ENCODE data around the gene ANGPTL5. TPM values are rescaled to one million over a fixed set of nuclear protein-coding genes. Genes with fewer than 3 reads are reported as not detected.
A peak's percentile ranks its signal among the peaks of the same experiment; 100 is the strongest.
"Not testable (repeated sequence)": the region's sequence is repeated elsewhere in the genome, so short reads cannot be mapped to it uniquely, and the experiment has no call there.

Gene ANGPTL5
- under 1 TPM in 1 of 3 donors, not detected in 2; 0.11 TPM for polyA plus RNA-seq (ENCODE audit: insufficient read length in 3 of 3)

GRCh38 chr11:101916422-101916821 is at the start of gene ANGPTL5:
Gene ANGPTL5 (minus strand): TSS chr11:101916522. CDS start chr11:101907909, 8,613 bp downstream.
- DNase-seq (ENCODE audit: low read depth in 3 of 3, low spot score in 2 of 3) = no peak

DNA sequence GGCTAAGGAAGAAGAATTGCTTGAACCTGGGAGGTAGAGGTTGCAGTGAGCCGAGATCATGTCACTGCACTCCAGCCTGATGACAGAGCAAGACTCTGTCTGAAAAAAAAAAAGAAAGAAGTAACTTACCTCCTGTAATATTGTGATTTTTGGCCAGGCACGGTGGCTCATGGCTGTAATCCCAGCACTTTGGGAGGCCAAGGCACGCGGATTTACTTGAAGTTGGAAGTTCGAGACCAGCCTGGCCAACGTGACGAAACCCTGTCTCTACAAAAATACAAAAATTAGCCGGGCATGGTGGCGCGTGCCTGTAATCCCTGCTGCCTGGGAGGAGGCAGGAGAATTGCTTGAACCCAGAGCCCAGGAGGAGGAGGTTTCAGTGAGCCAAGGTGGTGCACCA is 47.9 kb upstream of the ANGPTL5 start:
- not testable (repeated sequence) for DNase-seq (ENCODE audit: low read depth in 3 of 3, low spot score in 2 of 3)

- no peak for DNase-seq (ENCODE audit: low read depth in 3 of 3, low spot score in 2 of 3)
Observed at GRCh38 chr11:101960231-101960630, 43.9 kb upstream of the ANGPTL5 start.

GRCh38 chr11:101955701-101956100 is 39.4 kb upstream of the ANGPTL5 start:
- no peak for DNase-seq (ENCODE audit: low read depth in 3 of 3, low spot score in 2 of 3)

DNA sequence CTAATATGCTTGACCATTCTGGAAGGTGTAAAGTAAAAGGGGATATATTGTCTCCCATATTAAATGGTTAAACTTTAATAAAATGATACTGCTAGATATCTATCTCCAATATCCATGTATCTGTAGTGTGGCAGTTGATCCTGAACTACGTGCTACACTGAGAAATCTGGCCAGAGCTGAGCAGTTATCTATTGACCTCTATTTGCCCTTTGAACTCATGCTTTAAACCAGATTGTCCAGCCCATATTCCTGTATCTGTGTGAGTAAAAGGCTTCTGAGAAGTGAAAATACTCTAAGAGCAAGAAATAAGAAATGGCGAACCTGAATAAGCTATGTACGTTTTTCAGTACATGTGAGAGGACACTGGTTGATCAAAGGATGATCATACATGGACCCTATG is 39.0 kb upstream of the ANGPTL5 start:
- no peak for DNase-seq (ENCODE audit: low read depth in 3 of 3, low spot score in 2 of 3)

GRCh38 chr11:101949680-101950220 is 33.4 kb upstream of the ANGPTL5 start:
- DNase-seq (ENCODE audit: low read depth in 3 of 3, low spot score in 2 of 3) = no peak

DNA sequence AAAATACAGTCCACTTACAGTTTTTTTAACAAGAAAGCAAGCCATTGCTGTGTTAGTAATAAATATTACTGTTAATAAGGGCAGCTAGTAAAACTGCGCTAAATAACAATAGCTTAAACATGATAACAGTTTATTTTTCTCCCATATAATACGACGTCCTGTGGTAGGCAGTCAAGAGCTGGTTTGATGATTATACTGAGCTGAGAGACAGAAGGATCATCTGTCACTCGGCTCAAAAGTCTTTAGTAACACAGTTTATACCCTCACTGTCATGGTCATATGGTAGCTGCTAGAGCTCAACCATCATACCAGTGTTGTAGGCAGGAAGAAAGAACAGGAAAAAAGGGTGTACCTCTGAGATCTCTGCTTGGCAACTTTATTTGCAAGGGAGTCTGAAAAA is 29.1 kb upstream of the ANGPTL5 start:
- no peak for DNase-seq (ENCODE audit: low read depth in 3 of 3, low spot score in 2 of 3)

DNA sequence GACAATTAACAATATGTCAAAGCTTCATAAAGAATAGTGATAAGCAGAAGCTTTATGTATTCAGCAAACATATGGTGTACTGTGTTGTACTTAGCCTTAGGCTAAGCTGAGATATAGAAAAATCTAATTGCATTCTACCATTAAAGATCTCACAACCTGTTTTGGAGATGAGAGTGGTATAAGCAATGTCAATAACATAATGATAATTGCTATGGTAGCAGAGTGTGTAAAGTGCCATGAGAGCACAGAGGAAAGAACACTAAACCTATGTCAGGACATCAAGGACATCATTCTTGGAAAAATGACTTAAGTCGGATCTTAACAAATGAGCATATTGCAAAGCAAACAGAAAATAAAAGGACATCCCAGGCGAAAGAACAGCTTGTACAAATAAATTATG is 28.6 kb upstream of the ANGPTL5 start:
- no peak for DNase-seq (ENCODE audit: low read depth in 3 of 3, low spot score in 2 of 3)

GRCh38 chr11:101940901-101941520 is 24.7 kb upstream of the ANGPTL5 start:
- no peak for DNase-seq (ENCODE audit: low read depth in 3 of 3, low spot score in 2 of 3)

GRCh38 chr11:101931692-101932091 is 15.4 kb upstream of the ANGPTL5 start:
- no peak for DNase-seq (ENCODE audit: low read depth in 3 of 3, low spot score in 2 of 3)

- DNase-seq (ENCODE audit: low read depth in 3 of 3, low spot score in 2 of 3) = no peak
Observed at GRCh38 chr11:101929294-101929915, 13.1 kb upstream of the ANGPTL5 start.

DNA sequence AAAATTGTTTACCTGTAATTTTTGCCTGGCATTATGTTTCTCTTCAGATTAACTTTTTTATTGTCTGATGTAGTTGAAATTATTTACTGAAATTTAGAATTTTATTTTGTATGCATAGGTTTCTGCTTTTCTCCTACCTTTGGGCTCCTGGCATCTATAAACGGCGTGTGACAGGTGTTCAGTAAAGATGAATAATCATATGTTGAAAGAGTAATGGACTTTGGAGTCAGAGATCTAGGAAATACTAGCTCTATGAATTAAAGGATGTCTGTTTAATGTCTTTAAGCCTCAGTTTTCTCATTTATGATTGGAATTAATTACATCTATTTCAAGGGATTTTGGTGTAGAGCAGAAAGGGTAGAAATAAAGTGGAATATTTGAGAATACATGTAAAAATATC is 7.2 kb upstream of the ANGPTL5 start:
- DNase-seq (ENCODE audit: low read depth in 3 of 3, low spot score in 2 of 3) = no peak

DNA sequence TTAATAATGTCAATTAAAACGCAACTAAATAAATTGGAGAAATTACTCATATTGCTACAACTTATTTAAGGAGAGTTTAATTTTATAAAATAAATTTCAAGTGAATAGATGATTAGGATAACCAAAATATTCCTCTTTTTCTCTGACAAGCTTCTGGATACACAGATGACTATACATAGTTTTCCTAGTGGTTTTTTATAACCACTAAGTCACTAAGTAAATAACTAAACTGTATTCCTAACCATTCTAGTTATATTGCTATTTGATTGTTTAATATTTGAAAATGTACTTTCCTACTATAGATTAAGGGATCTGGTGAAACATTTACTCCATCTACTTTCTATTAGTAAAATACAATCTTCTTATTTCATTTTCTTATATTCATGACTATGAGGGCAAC is 4.7 kb upstream of the ANGPTL5 start:
- no peak for DNase-seq (ENCODE audit: low read depth in 3 of 3, low spot score in 2 of 3)

DNA sequence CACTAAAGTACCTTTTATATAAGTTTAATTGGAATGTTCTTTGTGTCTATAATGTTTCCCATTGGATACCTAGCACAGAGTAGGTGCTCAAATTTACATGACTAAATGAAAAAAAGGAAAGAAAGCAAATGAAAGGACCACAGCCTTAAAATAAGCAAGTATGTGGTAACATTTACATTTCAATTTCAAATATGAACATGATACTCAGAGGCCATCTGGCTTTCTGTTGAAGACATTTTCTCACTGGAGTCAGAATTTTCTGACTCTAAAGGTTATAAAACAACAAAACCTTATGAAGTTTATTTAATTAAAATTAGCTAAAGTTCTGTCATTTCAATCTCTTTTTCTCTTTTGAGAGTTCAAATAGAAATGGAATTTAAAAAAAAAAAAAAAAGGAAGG is 904 bp upstream of the ANGPTL5 start:
- DNase-seq (ENCODE audit: low read depth in 3 of 3, low spot score in 2 of 3) = no peak

- peak in 1 of 3 donors; percentile 23 for DNase-seq (ENCODE audit: low read depth in 3 of 3, low spot score in 2 of 3)
Observed at GRCh38 chr11:101915791-101916291, 481 bp downstream of the ANGPTL5 start.

DNA sequence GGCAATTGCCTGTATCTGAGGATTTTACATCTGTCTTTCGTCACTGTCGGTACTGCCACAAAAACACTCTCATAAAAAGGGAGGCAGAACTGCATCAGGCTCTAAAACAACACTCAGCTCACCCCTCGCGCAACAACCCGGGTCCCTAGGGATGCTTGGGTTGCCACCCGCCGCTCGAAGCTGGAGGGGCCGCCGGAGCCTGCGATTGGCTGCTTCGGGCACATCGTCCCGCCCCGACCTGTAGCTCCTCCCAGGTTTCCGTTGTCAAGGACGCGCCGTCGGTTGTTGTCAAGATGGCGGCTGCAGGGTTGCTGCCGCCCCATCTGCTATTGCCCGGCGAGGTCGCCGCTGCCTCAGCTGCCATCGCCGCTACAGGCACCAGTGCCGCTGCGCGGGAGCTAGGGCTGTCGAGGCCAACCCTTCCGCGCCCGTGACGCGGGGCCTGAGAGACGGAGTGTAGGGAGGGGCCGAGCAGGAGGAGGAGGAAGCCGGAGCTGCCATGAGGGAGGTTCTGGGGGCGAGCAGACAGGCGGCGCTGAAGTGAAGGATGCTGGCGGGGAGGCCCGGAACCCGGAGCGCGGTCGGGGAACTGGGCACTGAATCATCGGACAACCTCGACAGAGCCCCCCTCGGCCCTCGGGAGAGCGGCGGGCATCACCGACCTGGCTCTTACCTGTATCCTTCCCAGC is 1.4 kb downstream of the ANGPTL5 start, which contains the start of gene CEP126:
Gene CEP126, plus strand, starts transcription at position 273 of the 689 bp plus-strand sequence. Its CDS starts 275 bp downstream, at position 548.
- peak; percentile 84 to 89 (median 88) for DNase-seq (ENCODE audit: low read depth in 3 of 3, low spot score in 2 of 3)

- DNase-seq (ENCODE audit: low read depth in 3 of 3, low spot score in 2 of 3) = no peak
Observed at GRCh38 chr11:101914341-101914737, 2.0 kb downstream of the ANGPTL5 start.

- DNase-seq (ENCODE audit: low read depth in 3 of 3, low spot score in 2 of 3) = no peak
Observed at GRCh38 chr11:101913656-101914055, 2.7 kb downstream of the ANGPTL5 start.

DNA sequence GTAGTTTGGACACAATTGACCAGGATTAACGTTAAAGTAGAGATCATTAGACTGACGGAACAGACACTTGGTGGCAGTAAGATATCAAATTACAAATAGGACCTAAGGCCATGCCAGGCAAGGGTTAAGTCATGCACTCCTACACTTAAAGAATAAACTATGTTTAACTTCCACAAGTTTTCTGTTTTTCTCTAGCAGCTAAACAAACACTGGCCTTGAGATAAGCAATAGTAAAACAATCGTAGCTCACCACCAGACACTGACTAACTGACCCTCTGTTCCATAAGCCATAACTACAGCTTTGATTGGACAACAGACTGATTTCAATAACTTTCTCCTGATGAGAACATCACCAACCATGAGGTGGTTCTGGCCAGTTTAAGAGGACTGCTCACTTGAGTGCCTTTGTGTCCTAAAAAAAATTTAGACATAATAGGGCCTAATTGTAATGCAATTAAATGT is 3.5 kb downstream of the ANGPTL5 start:
- no peak for DNase-seq (ENCODE audit: low read depth in 3 of 3, low spot score in 2 of 3)

GRCh38 chr11:101909087-101909486 is 7.2 kb downstream of the ANGPTL5 start:
- no peak for DNase-seq (ENCODE audit: low read depth in 3 of 3, low spot score in 2 of 3)

DNA sequence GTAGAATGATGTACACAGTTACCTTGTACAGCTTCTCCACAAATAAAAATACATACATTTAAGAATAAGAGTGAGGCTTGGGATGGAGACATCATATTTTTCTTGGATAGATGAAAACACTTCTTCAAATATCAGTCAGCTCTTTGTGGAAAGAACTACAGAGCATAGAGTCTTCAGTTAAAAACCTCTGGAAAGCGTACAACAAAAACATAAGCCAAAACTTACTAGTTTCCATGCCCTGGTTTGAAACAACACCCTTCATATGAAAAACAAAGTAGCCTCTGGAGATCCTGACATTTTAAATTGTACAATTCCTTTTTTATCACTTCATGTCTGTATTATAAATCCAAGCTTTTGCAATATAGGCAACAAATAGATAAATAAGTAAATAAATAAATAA is 8.5 kb downstream of the ANGPTL5 start:
- no peak for DNase-seq (ENCODE audit: low read depth in 3 of 3, low spot score in 2 of 3)
